PC-3 (cell line): Measurements from ENCODE around the gene PELI2. TPM values are rescaled to one million over a fixed set of nuclear protein-coding genes. Genes with fewer than 3 reads are reported as not detected.
A peak's percentile ranks its signal among the peaks of the same experiment; 100 is the strongest.

Experiments
- ATAC-seq: fragments of 200-7000 bp; cut with Tn5 transposase; 2 replicates; pipeline ENCODE4 v1.9.1; 2020; ENCODE audit warnings: mild to moderate bottlenecking, moderate library complexity
- BruUV-seq: library from RNA; stranded (reverse); fragments of 400-500 nt; replicated peaks from 2 replicates; lab custom pipeline; 2021; lab: Mats Ljungman, UMichigan
- CTCF ChIA-PET: fragments of 300-600 bp; sonication (Branson Sonifier 250); formaldehyde crosslinking; loops from one replicate; lab custom pipeline; 2022; ENCODE audit warnings: antibody characterized with exemption; lab: Charles Lee
- POLR2A ChIA-PET: fragments of 300-600 bp; sonication (Branson Sonifier 250); formaldehyde crosslinking; loops from one replicate; lab custom pipeline; 2022; ENCODE audit warnings: antibody characterized with exemption; ENCODE audit not compliant: unreplicated experiment; lab: Charles Lee
- DNase-seq: peaks from one replicate; pipeline ENCODE4 v3.0.0-alpha.2; 2015
- H2AFZ ChIP-seq: fragments of 300-600 bp; sonication (generic); 2 replicates; pipeline ENCODE4 v1.6.0; 2016; ENCODE audit warnings: antibody characterized with exemption, low read length
- H3F3A ChIP-seq: fragments of 300-600 bp; sonication (generic); one replicate; pipeline ENCODE4 v1.6.0; 2017; ENCODE audit warnings: antibody characterized with exemption, low read length, control low read depth, mild to moderate bottlenecking; ENCODE audit not compliant: unreplicated experiment
- H3K27ac ChIP-seq: fragments of 300-600 bp; sonication (generic); 2 replicates; pipeline ENCODE4 v1.5.1; 2016; ENCODE audit warnings: mild to moderate bottlenecking, low read length
- H3K27me3 ChIP-seq: fragments of 300-600 bp; sonication (generic); 2 replicates; pipeline ENCODE4 v1.6.1; 2016; ENCODE audit warnings: low read length, mixed read lengths
- H3K36me3 ChIP-seq: fragments of 300-600 bp; sonication (generic); 2 replicates; pipeline ENCODE4 v1.6.1; 2016; ENCODE audit warnings: low read depth, mixed run types, low read length, mixed read lengths
- H3K4me1 ChIP-seq: fragments of 300-600 bp; sonication (generic); 2 replicates; pipeline ENCODE4 v1.5.1; 2016; ENCODE audit warnings: low read length; ENCODE audit not compliant: insufficient read depth
- H3K4me2 ChIP-seq: fragments of 300-600 bp; sonication (generic); 2 replicates; pipeline ENCODE4 v1.6.0; 2016; ENCODE audit warnings: low read length
- H3K4me3 ChIP-seq: fragments of 300-600 bp; sonication (generic); 2 replicates; pipeline ENCODE4 v1.5.1; 2016; ENCODE audit warnings: mild to moderate bottlenecking, low read length, mixed read lengths
- H3K79me2 ChIP-seq: fragments of 300-600 bp; sonication (generic); 2 replicates; pipeline ENCODE4 v1.6.1; 2017; ENCODE audit warnings: low read length, mixed read lengths
- H3K9ac ChIP-seq: fragments of 300-600 bp; sonication (generic); 2 replicates; pipeline ENCODE4 v1.6.0; 2016; ENCODE audit warnings: mild to moderate bottlenecking, low read length
- H3K9me2 ChIP-seq: fragments of 300-600 bp; sonication (generic); replicated peaks from 2 replicates; pipeline ENCODE4 v1.6.1; 2016; ENCODE audit warnings: mixed run types, low read length, mixed read lengths
- H3K9me3 ChIP-seq: fragments of 300-600 bp; sonication (generic); 2 replicates; pipeline ENCODE4 v1.6.1; 2016; ENCODE audit warnings: low read length, mixed read lengths
- H4K20me1 ChIP-seq: fragments of 300-600 bp; sonication (generic); 2 replicates; pipeline ENCODE4 v1.6.1; 2016; ENCODE audit warnings: low read length, mixed read lengths
- EZH2 ChIP-seq: fragments of 300-600 bp; sonication (generic); IDR thresholded peaks from one replicate; pipeline ENCODE4 v1.6.1; 2017; ENCODE audit warnings: antibody characterized with exemption, mild to moderate bottlenecking, low read length; ENCODE audit not compliant: unreplicated experiment
- EZH2phosphoT487 ChIP-seq: fragments of 300-600 bp; sonication (generic); IDR thresholded peaks from 2 replicates; pipeline ENCODE4 v1.6.1; 2018; ENCODE audit warnings: mild to moderate bottlenecking, antibody characterized with exemption, low read length, borderline replicate concordance
- intact Hi-C: fragments of 100-400 bp; cut with micrococcal nuclease; formaldehyde crosslinking; loops from 2 replicates; pipeline ENCODE4 v1.9.0; 2023
- total RNA-seq: library from RNA; depleted of rRNA; stranded (reverse); fragments of >200 nt; gene quantifications from 2 replicates; pipeline ENCODE4 v1.2.3, GENCODE V29; 2014
- TF ChIP-seq, protein P1 (sequence below): fragments of 300-600 bp; sonication (generic); conservative IDR thresholded peaks from 2 replicates; pipeline ENCODE4 v1.5.1; 2017; ENCODE audit warnings: antibody characterized with exemption, low read depth, mild to moderate bottlenecking, low read length

The PELI2 gene
- total RNA-seq, 1 experiment from 2014 or later, result 0.11 TPM

GRCh38 chr14:56244138-56244789, 126.1 kb downstream of the PELI2 start:
- H3K9ac ChIP-seq, result no peak overlapping the region
- H3K4me2 ChIP-seq, result peak overlapping the region; percentile 10
- 0 out of 2 replicates have a peak, but pooled peaks cover 3% of the 10 kb centered on the region for H3K9me2 ChIP-seq
- BruUV-seq, result no TSS peak
- H3K4me3 ChIP-seq, result no peak overlapping the region
- ChIA-PET POLR2A (no interaction called here), CTCF (interaction anchor here (0.5 to 1.0 kb wide), 2 partner anchors 96 to 232 kb away, joined by 3 to 7 read pairs; no protein-coding TSS in a partner anchor)
- H3K27ac ChIP-seq, result no peak overlapping the region
- ATAC-seq (peak; percentile 67), DNase-seq (peak; percentile 77)
- peaks cover 38% of the 10 kb centered on the region for H3K27me3 ChIP-seq
- no peaks in the 10 kb centered on the region for H3K9me3 ChIP-seq
- H3F3A ChIP-seq, result no peaks in the 10 kb centered on the region
- intact Hi-C loops, result loop anchor here (10.0 kb wide), 1 partner anchor 539 kb away; no protein-coding TSS in a partner anchor
- TF ChIP-seq, protein P1, sequence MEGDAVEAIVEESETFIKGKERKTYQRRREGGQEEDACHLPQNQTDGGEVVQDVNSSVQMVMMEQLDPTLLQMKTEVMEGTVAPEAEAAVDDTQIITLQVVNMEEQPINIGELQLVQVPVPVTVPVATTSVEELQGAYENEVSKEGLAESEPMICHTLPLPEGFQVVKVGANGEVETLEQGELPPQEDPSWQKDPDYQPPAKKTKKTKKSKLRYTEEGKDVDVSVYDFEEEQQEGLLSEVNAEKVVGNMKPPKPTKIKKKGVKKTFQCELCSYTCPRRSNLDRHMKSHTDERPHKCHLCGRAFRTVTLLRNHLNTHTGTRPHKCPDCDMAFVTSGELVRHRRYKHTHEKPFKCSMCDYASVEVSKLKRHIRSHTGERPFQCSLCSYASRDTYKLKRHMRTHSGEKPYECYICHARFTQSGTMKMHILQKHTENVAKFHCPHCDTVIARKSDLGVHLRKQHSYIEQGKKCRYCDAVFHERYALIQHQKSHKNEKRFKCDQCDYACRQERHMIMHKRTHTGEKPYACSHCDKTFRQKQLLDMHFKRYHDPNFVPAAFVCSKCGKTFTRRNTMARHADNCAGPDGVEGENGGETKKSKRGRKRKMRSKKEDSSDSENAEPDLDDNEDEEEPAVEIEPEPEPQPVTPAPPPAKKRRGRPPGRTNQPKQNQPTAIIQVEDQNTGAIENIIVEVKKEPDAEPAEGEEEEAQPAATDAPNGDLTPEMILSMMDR, result no peak
- TF ChIP-seq EZH2phosphoT487, result no peak
- TF ChIP-seq EZH2, result no peak
- no peaks in the 10 kb centered on the region for H4K20me1 ChIP-seq
- H3K4me1 ChIP-seq, result peaks cover 11% of the 10 kb centered on the region
- no peaks in the 10 kb centered on the region for H3K36me3 ChIP-seq
- no peaks in the 10 kb centered on the region for H3K79me2 ChIP-seq
- no peak overlapping the region for H2AFZ ChIP-seq

DNA sequence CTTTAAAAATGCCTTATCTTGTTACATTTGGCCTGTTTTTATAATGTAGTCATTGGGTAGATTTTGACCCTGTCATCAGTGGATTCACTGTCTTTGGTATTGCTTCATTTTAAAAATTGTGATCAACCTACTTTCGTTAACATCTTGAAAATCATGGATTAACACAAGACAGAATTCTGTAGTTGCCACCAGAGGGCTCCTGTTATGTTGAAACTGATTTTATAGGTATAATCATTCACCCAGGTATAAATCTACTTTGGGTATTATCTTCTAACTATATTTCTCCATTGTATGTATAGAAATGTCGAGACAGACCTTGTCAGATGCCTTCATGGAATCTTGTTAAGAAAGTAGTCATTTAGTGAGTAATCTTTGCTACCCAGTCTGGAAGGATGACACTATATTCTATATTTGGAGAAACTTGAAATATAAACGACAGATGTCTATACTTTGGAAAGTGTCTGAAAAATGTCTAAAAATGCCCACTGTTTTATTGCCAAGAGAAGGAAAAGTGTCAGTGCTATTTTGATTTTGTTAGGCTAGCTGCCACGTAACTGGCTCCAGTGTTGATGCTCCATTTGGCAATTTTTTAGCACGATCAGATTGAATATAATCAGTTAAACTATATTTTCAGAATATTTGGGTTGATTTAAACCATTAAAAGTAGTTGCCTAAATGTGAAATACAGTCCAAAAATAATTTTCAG, 129.4 kb downstream of the PELI2 start:
- Histone ChIP-seq H3K4me1 (peaks cover 11% of the 10 kb centered on the region), H4K20me1 (no peaks in the 10 kb centered on the region), H3K27me3 (peaks cover 40% of the 10 kb centered on the region), H3K4me3 (no peak overlapping the region), H3K79me2 (no peaks in the 10 kb centered on the region), H2AFZ (no peak overlapping the region), H3K27ac (no peak overlapping the region), H3K9me3 (no peaks in the 10 kb centered on the region), H3K9ac (no peak overlapping the region), H3K4me2 (no peak overlapping the region), H3K36me3 (no peaks in the 10 kb centered on the region), H3K9me2 (no peaks in the 10 kb centered on the region), H3F3A (no peaks in the 10 kb centered on the region)
- CTCF ChIA-PET, result no interaction called here
- POLR2A ChIA-PET, result interaction anchor here (0.6 kb wide), 1 partner anchor 29 kb away, joined by 4 read pairs; no protein-coding TSS in a partner anchor
- ATAC-seq (peak; percentile 46; the same call in 1 of the 2 replicates), DNase-seq (peak; percentile 74)
- BruUV-seq, result no TSS peak
- intact Hi-C loops, result loop anchor here (1.0 to 10.0 kb wide), 4 partner anchors 93 to 543 kb away; no protein-coding TSS in a partner anchor
- TF ChIP-seq, protein P1, result peak; percentile 94
- no peak for TF ChIP-seq EZH2

DNA sequence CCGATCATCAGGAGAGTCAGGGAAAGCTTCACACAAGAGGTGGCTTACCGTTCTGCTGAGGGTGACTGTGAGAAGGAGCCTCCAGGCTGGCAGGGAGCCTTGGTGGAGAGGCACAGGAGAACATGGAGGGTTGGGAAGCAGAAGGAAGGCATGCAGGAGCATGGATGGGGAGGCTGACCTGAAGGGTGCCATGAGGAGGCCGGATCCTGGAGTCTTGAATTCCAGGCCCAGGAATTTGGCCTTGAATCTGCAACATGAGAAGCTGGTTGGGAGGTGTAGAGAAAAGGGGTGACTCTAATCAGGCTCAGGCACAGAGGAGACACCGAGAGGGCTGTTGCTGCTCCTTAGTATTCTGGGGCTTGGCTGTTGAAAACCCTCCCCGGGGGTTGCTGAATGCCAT, 130.2 kb downstream of the PELI2 start:
- Histone ChIP-seq H3K9me2 (no peaks in the 10 kb centered on the region), H3K36me3 (no peaks in the 10 kb centered on the region), H4K20me1 (no peaks in the 10 kb centered on the region), H3K4me1 (peaks cover 11% of the 10 kb centered on the region), H3K9me3 (no peaks in the 10 kb centered on the region), H3K79me2 (no peaks in the 10 kb centered on the region), H3K9ac (no peak overlapping the region), H3K27me3 (peaks cover 40% of the 10 kb centered on the region), H2AFZ (no peak overlapping the region), H3K27ac (no peak overlapping the region), H3F3A (no peaks in the 10 kb centered on the region), H3K4me3 (no peak overlapping the region), H3K4me2 (no peak overlapping the region)
- CTCF ChIA-PET, result no interaction called here
- POLR2A ChIA-PET, result interaction anchor here (0.6 kb wide), 1 partner anchor 30 kb away, joined by 4 read pairs; no protein-coding TSS in a partner anchor
- ATAC-seq (no peak), DNase-seq (no peak)
- BruUV-seq, result no TSS peak
- TF ChIP-seq, protein P1, result no peak
- intact Hi-C loops, result loop anchor here (10.0 kb wide), 1 partner anchor 544 kb away; no protein-coding TSS in a partner anchor
